ENCODE measurements around the gene MYO1D.
"Not testable (repeated sequence)": the region's sequence is repeated elsewhere in the genome, so short reads cannot be mapped to it uniquely, and the experiment has no call there.

Gene MYO1D

GRCh38 chr17:32894245-32894644, 17.3 kb upstream of the MYO1D start:
- no peak for DNase-seq (ENCODE audit: low spot score)

DNA sequence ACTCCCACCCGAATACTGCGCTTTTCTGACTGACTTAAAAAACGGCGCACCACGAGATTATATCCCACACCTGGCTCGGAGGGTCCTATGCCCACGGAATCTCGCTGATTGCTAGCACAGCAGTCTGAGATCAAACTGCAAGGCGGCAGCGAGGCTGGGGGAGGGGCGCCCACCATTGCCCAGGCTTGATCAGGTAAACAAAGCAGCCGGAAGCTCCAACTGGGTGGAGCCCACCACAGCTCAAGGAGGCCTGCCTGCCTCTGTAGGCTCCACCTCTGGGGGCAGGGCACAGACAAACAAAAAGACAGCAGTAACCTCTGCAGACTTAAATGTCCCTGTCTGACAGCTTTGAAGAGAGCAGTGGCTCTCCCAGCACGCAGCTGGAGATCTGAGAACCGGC, 10.5 kb upstream of the MYO1D start:
- DNase-seq (ENCODE audit: low spot score), result not testable (repeated sequence)

GRCh38 chr17:32886951-32887350, 10.0 kb upstream of the MYO1D start:
- not testable (repeated sequence) for DNase-seq (ENCODE audit: low spot score)

- DNase-seq (ENCODE audit: low spot score), result peak; percentile 45
Observed at GRCh38 chr17:32882734-32883133, 5.8 kb upstream of the MYO1D start.

GRCh38 chr17:32882029-32882428, 5.1 kb upstream of the MYO1D start:
- no peak for DNase-seq (ENCODE audit: low spot score)

- peak; percentile 37 for DNase-seq (ENCODE audit: low spot score)
Observed at GRCh38 chr17:32880671-32881453, 3.9 kb upstream of the MYO1D start.

- no peak for DNase-seq (ENCODE audit: low spot score)
Observed at GRCh38 chr17:32879134-32879533, 2.2 kb upstream of the MYO1D start.

- DNase-seq (ENCODE audit: low spot score), result no peak
Observed at GRCh38 chr17:32878211-32878610, 1.3 kb upstream of the MYO1D start.

DNA sequence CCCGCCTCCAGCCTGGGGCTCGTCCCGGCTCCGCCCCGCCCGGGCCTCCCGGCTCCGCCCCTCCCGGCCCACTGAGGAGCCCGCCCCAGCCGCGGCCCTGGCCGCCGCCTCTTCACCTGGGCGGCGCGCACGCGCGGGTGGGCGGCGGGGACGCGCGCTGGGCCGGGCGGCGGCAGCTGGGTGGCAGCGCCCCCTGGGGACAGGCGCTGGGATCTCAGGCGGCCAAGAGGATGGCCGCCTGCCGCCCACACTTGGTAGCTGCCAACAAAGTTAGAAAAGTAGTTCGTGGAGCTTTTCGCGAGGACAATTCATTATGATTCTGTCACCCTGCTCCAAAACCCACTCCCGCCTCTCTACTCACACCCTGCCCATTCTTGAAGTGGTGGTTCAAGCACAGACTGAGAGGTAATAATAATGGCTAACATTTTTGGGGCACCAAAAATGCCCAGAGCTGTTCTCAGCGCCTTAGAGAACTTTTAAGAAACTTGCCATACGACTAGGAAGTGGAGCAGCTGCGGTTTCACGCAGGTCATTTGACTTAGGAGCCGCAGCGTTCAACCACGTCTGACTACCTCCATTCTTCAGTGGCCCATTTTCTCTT, 340 bp upstream of the MYO1D start:
- DNase-seq (ENCODE audit: low spot score), result peak; percentile 68

DNA sequence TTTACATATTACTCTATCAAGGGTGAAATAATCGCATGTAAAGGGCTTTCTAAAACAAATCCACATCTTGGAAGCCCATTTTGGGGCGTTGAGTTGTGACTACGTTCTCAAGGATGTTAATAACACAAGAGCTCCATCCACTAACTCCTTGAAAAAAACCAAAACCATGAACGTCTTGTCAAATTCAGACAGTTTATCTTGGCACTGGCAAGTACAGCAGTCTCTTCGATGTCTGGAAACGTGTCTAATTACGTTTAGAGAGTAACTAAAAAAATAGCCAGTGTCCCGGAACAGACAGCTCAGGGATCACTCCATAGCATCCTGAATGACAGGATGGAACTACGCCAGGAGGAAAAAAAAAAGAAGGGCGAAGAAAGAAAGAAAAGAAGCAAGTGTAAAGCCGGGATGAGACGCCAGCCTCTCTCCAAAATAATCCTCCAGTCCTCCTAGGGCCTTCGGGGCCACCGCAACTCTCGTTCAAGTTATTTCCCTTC, 954 bp downstream of the MYO1D start:
- no peak for DNase-seq (ENCODE audit: low spot score)

DNA sequence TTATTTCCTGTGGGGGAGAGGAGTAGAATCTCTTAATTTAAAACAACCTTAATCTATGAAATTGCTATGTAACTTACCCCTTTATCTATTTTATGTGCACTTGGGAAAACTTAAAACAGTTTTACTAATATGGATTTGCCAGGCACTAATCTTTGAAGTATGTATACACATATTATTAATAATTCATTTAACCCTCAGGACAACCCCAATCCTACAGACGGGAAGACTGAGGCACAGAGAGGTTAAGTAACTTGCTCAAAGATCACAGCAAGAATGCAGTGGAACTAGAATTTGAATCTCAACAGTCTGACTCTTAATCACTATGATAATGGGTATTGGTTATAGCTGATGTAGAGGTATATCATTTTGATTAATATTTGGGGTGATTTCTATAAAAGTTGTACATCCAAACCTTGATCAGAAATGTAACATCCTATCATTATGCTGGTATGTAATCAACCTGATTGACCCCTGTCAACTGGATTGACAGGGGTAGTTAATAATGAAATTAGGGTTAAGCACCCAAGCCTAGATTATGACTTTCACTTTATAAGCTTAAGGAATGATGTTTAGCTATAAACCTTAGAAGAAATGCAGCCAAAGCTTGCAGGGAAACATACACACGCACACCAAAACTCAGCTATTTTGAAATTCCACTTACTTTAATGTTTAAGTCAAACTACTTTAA, 1.6 kb downstream of the MYO1D start:
- DNase-seq (ENCODE audit: low spot score), result no peak

GRCh38 chr17:32873114-32873513, 3.8 kb downstream of the MYO1D start:
- no peak for DNase-seq (ENCODE audit: low spot score)

- DNase-seq (ENCODE audit: low spot score), result no peak
Observed at GRCh38 chr17:32871746-32872145, 5.2 kb downstream of the MYO1D start.

GRCh38 chr17:32870969-32871368, 6.0 kb downstream of the MYO1D start:
- no peak for DNase-seq (ENCODE audit: low spot score)

- DNase-seq (ENCODE audit: low spot score), result no peak
Observed at GRCh38 chr17:32870027-32870670, 6.8 kb downstream of the MYO1D start.

DNA sequence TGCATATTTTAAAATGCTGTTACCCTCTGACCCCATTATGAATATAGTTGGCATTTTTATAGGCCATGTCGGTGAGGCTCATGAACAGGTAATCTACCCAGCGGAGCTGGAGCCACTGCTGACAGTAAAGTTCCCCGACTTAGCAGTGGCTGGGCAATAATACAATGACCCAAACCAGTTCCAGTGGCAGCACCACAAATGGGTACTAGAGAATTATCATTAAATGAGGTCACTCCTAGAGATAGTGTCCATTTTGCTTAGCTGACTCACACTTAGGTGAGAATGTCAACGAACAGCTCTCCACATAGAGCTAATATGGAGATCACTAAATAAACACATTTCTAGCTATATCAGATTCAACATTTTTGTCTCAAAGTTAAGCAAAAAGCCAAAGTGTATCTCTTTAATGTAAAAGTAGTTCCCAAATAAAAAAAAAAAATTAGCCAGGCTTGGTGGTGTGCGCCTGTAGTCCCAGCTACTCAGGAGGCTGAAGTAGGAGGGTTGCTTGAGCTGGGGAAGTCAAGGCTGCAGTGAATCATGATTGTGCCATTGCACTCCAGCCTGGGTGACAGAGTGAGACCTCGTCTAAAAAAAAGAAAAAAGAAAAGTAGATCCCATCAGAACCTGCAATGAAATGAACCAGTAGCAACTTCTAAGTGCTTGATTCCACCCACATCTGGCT, 7.4 kb downstream of the MYO1D start:
- DNase-seq (ENCODE audit: low spot score), result no peak

- DNase-seq (ENCODE audit: low spot score), result no peak
Observed at GRCh38 chr17:32865141-32865540, 11.8 kb downstream of the MYO1D start.

GRCh38 chr17:32863559-32863958, 13.4 kb downstream of the MYO1D start:
- DNase-seq (ENCODE audit: low spot score), result no peak

DNA sequence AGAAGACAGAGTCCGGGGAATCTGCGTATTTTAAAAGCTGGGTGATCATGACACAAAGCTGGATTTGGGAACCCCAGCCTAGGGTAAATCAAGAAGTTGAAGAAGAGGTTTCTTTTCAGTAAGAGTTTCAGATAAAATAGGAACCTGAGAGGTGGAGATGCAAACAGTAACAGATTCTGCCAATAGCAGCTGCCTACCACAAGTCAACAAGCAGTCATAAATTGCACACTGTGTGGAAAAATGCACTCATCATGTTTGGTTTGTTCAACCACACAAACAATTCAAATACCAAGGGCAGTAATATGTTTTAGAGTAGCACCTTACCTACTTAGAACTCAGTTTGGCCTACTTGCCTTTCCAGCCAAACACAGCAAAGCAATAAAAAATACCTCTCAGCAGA, 14.0 kb downstream of the MYO1D start:
- DNase-seq (ENCODE audit: low spot score), result no peak

- no peak for DNase-seq (ENCODE audit: low spot score)
Observed at GRCh38 chr17:32861981-32862380, 14.9 kb downstream of the MYO1D start.

DNA sequence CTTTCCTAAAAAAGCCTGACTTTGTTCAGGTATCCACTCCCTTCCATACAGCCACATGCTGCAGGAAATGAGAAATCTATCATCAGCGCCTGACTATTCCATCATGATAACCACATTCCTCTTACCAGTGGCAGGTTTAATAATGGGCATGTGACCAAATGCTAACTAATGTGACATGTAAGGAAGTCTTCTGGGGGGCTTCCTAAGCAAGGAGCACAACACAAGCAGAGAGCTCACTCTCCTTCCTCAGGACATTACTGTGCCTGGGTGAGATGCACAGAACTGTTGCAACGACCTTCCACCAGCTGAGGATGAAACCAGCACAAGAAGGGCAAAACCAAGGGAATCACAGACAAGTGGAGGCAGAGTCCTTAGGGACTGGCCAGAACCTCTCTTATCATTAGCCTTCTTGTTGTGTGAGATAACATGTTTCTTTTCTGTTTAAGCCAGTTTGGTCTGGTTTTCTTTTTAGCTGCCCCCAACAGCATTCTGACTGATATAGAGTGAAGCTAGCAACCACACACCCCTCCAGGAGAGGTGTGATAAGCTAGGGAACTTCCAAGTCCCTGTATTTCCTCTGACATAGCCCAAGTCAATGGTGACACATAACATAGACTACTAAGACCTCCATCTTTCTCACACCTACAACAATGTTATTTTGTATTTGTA, 16.9 kb downstream of the MYO1D start:
- no peak for DNase-seq (ENCODE audit: low spot score)
